ENCODE measurements around the gene MAML2. TPM values are rescaled to one million over a fixed set of nuclear protein-coding genes. Genes with fewer than 3 reads are reported as not detected.

Gene MAML2
- total and polyA plus RNA-seq, 9 of the 15 experiments (the other 6 are each of a cell fraction or from before 2014, with no cell fraction given): 0.79 to 6.8 (median 4.8) TPM

DNA sequence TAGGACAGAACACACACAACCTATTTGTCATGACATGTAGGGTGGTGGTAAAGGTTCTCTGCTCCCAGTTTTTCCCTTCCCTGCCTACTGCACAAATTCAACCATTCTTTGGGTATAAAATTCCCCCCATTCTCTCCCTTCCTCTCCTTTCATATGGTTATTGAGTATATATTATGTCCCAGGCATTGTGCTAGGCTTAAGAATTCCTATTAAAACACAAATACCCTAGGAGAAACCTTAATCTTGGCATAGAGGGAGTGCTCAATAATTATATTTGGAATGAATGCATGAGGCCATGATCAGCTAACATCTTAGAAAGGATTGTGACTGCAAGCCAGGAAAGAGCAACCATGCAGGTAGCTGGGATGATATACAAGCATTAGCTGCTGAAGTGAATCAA is 298.7 kb downstream of the MAML2 start:
- POLR2A ChIA-PET: no interaction called here

More for the DNA sequence above, 298.7 kb downstream of the MAML2 start:
- CTCF ChIA-PET (ENCODE audit: low intra/inter-chr PET ratio): no interaction called here
- FAIRE-seq: no peak
- Histone ChIP-seq H3K9ac (ENCODE audit: insufficient read depth in 1 of 2, low read depth in 2 of 2, low read length in 2 of 2) (no peak overlapping the region), H3K9me1 (ENCODE audit: control insufficient read depth, insufficient read depth, low read length) (no peaks in the 10 kb centered on the region), H3K4me1 (replicated peaks in 1 of 2; ENCODE audit: control insufficient read depth in 2 of 2, insufficient read depth in 2 of 2, low read length in 2 of 2) (no peaks in the 10 kb centered on the region), H3K79me2 (ENCODE audit: control insufficient read depth, insufficient read depth, low read length) (no peaks in the 10 kb centered on the region), H3K4me3 (no peak overlapping the region), H3K36me3 (ENCODE audit: control insufficient read depth, insufficient read depth, low read length) (no peaks in the 10 kb centered on the region), H4K20me1 (replicated peaks; ENCODE audit: control insufficient read depth, insufficient read depth, low read length) (no peaks in the 10 kb centered on the region), H2AFZ (ENCODE audit: low read depth, low read length) (no peak overlapping the region), H3K27ac (ENCODE audit: extremely low read depth, low read depth, low read length) (no peak overlapping the region), H3K4me2 (ENCODE audit: insufficient read depth, low read length) (no peak overlapping the region), H3K9me3 (replicated peaks; ENCODE audit: control insufficient read depth, insufficient read depth, low read depth, low read length) (no peaks in the 10 kb centered on the region), H3K27me3 (ENCODE audit: control insufficient read depth in 2 of 2, insufficient read depth in 2 of 2, low read length in 2 of 2) (no peaks in the 10 kb centered on the region)
- no peak for DNase-seq (ENCODE audit: extremely low read depth in 1 of 4, low spot score in 3 of 4)
- TF ChIP-seq ZNF140 (CRISPR knock-in tag; IDR thresholded peaks at IDR 0.05) (no peak), BDP1 (IDR thresholded peaks at IDR 0.05; ENCODE audit: insufficient read depth, insufficient read length) (no peak), ZNF699 (CRISPR knock-in tag; IDR thresholded peaks at IDR 0.05; ENCODE audit: insufficient replicate concordance) (no peak), NR4A1 (CRISPR knock-in tag; IDR thresholded peaks at IDR 0.05) (no peak), NR4A1 (tag; IDR thresholded peaks at IDR 0.05) (no peak), RUNX1 (IDR thresholded peaks at IDR 0.05; ENCODE audit: low read depth) (no peak), ZNF780A (CRISPR knock-in tag; IDR thresholded peaks at IDR 0.05) (no peak), MAFK (IDR thresholded peaks at IDR 0.05; ENCODE audit: low read length) (no peak), ZNF398 (CRISPR knock-in tag; IDR thresholded peaks at IDR 0.05) (no peak), ZBTB7A (IDR thresholded peaks at IDR 0.05; ENCODE audit: borderline replicate concordance, control insufficient read depth, low read depth, low read length) (no peak), KLF10 (CRISPR knock-in tag; IDR thresholded peaks at IDR 0.05) (no peak), POLR2AphosphoS2 (IDR thresholded peaks at IDR 0.05; ENCODE audit: low read length) (no peak), POLR3A (IDR thresholded peaks at IDR 0.05; ENCODE audit: borderline replicate concordance, extremely low read depth, insufficient read depth, insufficient read length) (no peak), GTF2A2 (tag; IDR thresholded peaks at IDR 0.05) (no peak), EHMT2 (IDR thresholded peaks at IDR 0.05) (no peak), E2F8 (IDR thresholded peaks at IDR 0.05; ENCODE audit: low read depth, partially characterized antibody) (no peak), ZNF239 (CRISPR knock-in tag; IDR thresholded peaks at IDR 0.05) (no peak)
- TF ChIP-seq, protein P1, sequence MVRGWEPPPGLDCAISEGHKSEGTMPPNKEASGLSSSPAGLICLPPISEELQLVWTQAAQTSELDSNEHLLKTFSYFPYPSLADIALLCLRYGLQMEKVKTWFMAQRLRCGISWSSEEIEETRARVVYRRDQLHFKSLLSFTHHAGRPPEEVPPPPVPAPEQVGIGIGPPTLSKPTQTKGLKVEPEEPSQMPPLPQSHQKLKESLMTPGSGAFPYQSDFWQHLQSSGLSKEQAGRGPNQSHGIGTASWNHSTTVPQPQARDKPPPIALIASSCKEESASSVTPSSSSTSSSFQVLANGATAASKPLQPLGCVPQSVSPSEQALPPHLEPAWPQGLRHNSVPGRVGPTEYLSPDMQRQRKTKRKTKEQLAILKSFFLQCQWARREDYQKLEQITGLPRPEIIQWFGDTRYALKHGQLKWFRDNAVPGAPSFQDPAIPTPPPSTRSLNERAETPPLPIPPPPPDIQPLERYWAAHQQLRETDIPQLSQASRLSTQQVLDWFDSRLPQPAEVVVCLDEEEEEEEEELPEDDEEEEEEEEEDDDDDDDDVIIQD (CRISPR knock-in tag; IDR thresholded peaks at IDR 0.05): no peak
- in situ Hi-C loops (cut with MboI): no loop called here
- BruUV-seq (replicated peaks): no TSS peak
- intact Hi-C loops (cut with micrococcal nuclease): no loop called here
- ATAC-seq: no peak

Data from K562 (cell line).